RPMI7951 (cell line): ENCODE measurements around the gene MPP2. TPM values are rescaled to one million over a fixed set of nuclear protein-coding genes. Genes with fewer than 3 reads are reported as not detected.

Source experiments
- total RNA-seq: library from RNA; depleted of rRNA; stranded (reverse); fragments of >200 nt; shearing (Covaris generic); gene quantifications from 2 replicates; pipeline ENCODE4 v1.2.3, GENCODE V29; 2014; rRNA removed

Gene MPP2
- total RNA-seq, 1 experiment from 2014 or later = 0.96 TPM

Other genes with a start within 250 kb of the MPP2 start
- gene MEOX1, start 245.6 kb downstream of the MPP2 start, total RNA-seq = under 0.01 TPM in 1 of 2 replicates, not detected in the other
- not detected in 2 replicates for gene SOST, start 148.7 kb downstream of the MPP2 start, total RNA-seq
- gene DUSP3, start 128.6 kb downstream of the MPP2 start, total RNA-seq = 32.3 and 32.4 TPM in 2 replicates
- not detected in 2 replicates for gene CFAP97D1, start 127.1 kb downstream of the MPP2 start, total RNA-seq
- gene MPP3, start 74.4 kb downstream of the MPP2 start, total RNA-seq = 4.9 and 6.1 TPM in 2 replicates
- not detected in 2 replicates for gene CD300LG, start 60.4 kb downstream of the MPP2 start, total RNA-seq
- not detected in 2 replicates for gene PPY, start 34.9 kb upstream of the MPP2 start, total RNA-seq
- not detected in 2 replicates for gene PYY, start 46.4 kb upstream of the MPP2 start, total RNA-seq
- gene NAGS, start 97.1 kb upstream of the MPP2 start, total RNA-seq = 1.8 and 3.3 TPM in 2 replicates
- 46.8 and 48.3 TPM in 2 replicates for gene TMEM101, start 107.4 kb upstream of the MPP2 start, total RNA-seq
- gene LSM12, start 159.1 kb upstream of the MPP2 start, total RNA-seq = 29.2 and 30.9 TPM in 2 replicates
- 18.2 and 22.9 TPM in 2 replicates for gene G6PC3, start 163.2 kb upstream of the MPP2 start, total RNA-seq
- 14.3 and 19.9 TPM in 2 replicates for gene HDAC5, start 216.1 kb upstream of the MPP2 start, total RNA-seq
- 7.3 and 9.9 TPM in 2 replicates for gene HROB, start 234.4 kb upstream of the MPP2 start, total RNA-seq